GM12872 (cell line): ENCODE measurements around the gene MGAT3.

ENCODE experiments used
- TF ChIP-seq, protein P1 (sequence below): IDR thresholded peaks from 3 replicates; pipeline ENCODE4 v1.5.1; 2011; ENCODE audit warnings: low read depth, mild to moderate bottlenecking, low read length, moderate library complexity; ENCODE audit not compliant: insufficient read depth

MGAT3 gene

GRCh38 chr22:39466228-39467006, 9.6 kb downstream of the MGAT3 start:
- TF ChIP-seq, protein P1, sequence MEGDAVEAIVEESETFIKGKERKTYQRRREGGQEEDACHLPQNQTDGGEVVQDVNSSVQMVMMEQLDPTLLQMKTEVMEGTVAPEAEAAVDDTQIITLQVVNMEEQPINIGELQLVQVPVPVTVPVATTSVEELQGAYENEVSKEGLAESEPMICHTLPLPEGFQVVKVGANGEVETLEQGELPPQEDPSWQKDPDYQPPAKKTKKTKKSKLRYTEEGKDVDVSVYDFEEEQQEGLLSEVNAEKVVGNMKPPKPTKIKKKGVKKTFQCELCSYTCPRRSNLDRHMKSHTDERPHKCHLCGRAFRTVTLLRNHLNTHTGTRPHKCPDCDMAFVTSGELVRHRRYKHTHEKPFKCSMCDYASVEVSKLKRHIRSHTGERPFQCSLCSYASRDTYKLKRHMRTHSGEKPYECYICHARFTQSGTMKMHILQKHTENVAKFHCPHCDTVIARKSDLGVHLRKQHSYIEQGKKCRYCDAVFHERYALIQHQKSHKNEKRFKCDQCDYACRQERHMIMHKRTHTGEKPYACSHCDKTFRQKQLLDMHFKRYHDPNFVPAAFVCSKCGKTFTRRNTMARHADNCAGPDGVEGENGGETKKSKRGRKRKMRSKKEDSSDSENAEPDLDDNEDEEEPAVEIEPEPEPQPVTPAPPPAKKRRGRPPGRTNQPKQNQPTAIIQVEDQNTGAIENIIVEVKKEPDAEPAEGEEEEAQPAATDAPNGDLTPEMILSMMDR, result no peak

DNA sequence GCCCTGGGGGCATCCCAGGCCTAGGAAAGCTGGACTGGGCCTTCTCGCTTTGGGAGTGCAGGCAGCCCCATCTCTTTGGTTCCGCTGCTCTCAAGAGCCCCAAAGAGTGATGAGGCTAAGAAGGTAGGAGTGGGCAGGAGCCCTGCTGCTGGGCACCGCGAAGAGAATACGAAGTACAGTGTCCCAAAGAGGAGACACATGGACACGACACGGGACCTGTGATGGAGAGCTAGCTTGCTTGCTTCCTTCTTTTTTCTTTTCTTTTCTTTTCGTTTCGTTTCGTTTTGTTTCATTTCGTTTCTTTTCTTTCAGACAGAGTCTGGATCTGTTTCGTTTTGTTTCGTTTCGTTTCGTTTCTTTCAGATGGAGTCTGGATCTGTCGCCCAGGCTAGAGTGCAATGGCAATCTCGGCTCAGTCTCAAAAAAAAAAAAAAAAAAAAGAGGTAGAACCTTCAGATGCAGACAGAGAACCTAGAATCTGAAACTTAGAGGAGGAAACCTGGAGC, 10.6 kb downstream of the MGAT3 start:
- TF ChIP-seq, protein P1, result no peak

GRCh38 chr22:39468487-39469325, 11.9 kb downstream of the MGAT3 start:
- TF ChIP-seq, protein P1, result no peak

GRCh38 chr22:39469326-39469680, 12.5 kb downstream of the MGAT3 start:
- TF ChIP-seq, protein P1, result no peak

- TF ChIP-seq, protein P1, result no peak
Measured at GRCh38 chr22:39469681-39470450, 13.1 kb downstream of the MGAT3 start.

- TF ChIP-seq, protein P1, result no peak
Measured at GRCh38 chr22:39470451-39471291, 13.9 kb downstream of the MGAT3 start.
